Activated T-helper 1 cell treated with anti-CD3 and anti-CD28 coated beads, Interleukin-12 subunit alpha, Interleukin-12 subunit beta, Interleukin-2, Interleukin-4 antibody, amounts not matched to agents 30 ng/mL and 10 ng/mL and 1 ng/mL, durations not matched to agents 14 hours and 24 hours and 36 hours (primary cell): ENCODE measurements around the gene MOGAT3. TPM values are rescaled to one million over a fixed set of nuclear protein-coding genes. Genes with fewer than 3 reads are reported as not detected.

Experiments used
- DNase-seq: peaks from one replicate; pipeline ENCODE4 v3.0.0; 2021; ENCODE audit warnings: low spot score
- H3K27ac Mint-ChIP-seq: one replicate; pipeline ENCODE4 v1.8.0; 2021; ENCODE audit warnings: mild to moderate bottlenecking, mixed read lengths
- H3K27me3 Mint-ChIP-seq: one replicate; pipeline ENCODE4 v1.8.0; 2022; ENCODE audit warnings: mild to moderate bottlenecking, moderate library complexity, mixed read lengths; ENCODE audit not compliant: insufficient read depth
- H3K36me3 Mint-ChIP-seq: one replicate; pipeline ENCODE4 v1.8.0; 2021; ENCODE audit warnings: low read depth, mixed read lengths
- H3K4me1 Mint-ChIP-seq: one replicate; pipeline ENCODE4 v1.8.0; 2021; ENCODE audit warnings: low read depth, mixed read lengths
- H3K4me3 Mint-ChIP-seq: one replicate; pipeline ENCODE4 v1.8.0; 2021; ENCODE audit warnings: mild to moderate bottlenecking, moderate library complexity, mixed read lengths
- H3K9me3 Mint-ChIP-seq: one replicate; pipeline ENCODE4 v1.8.0; 2021; ENCODE audit warnings: mixed read lengths
- intact Hi-C: fragments of 100-400 bp; cut with micrococcal nuclease; formaldehyde crosslinking; loops from one replicate; pipeline ENCODE4 v1.15.1; 2024
- total RNA-seq: library from RNA; stranded (reverse); gene quantifications from 2 replicates; pipeline ENCODE4 v1.2.3, GENCODE V29; 2022

The MOGAT3 gene
- total RNA-seq, 1 donor from 2014 or later, result not detected

- H3K4me3 Mint-ChIP-seq, result peak within 1 kb of the TSS; percentile 85
- H3K36me3 Mint-ChIP-seq, result peaks cover 11% of the 10 kb centered on the region
- no peaks in the 10 kb centered on the region for H3K9me3 Mint-ChIP-seq
- H3K27ac Mint-ChIP-seq, result peak within 1 kb of the TSS; percentile 82
- intact Hi-C loops, result loop anchor here (1.0 to 2.0 kb wide), 3 partner anchors 9 to 277 kb away; partner anchors contain the start of genes AP1S1 and UFSP1
- H3K27me3 Mint-ChIP-seq, result peaks cover 61% of the 10 kb centered on the region
- H3K4me1 Mint-ChIP-seq, result peaks cover 52% of the 10 kb centered on the region
- peak; percentile 92 for DNase-seq
These were observed 35.5 kb downstream of the MOGAT3 start, which contains the start of gene VGF for GRCh38 chr7:101165075-101165957. Gene VGF, minus strand, starts transcription at chr7:101165569. Its CDS starts 726 bp downstream, at chr7:101164843.

GRCh38 chr7:101164071-101164840 lies 36.6 kb downstream of the MOGAT3 start:
- Mint-ChIP-seq H3K4me1 (peaks cover 44% of the 10 kb centered on the region), H3K27ac (peak overlapping the region; percentile 29), H3K27me3 (peaks cover 53% of the 10 kb centered on the region), H3K4me3 (peak overlapping the region; percentile 85), H3K36me3 (peaks cover 12% of the 10 kb centered on the region), H3K9me3 (no peaks in the 10 kb centered on the region)
- DNase-seq, result no peak
- intact Hi-C loops, result loop anchor here (2.0 kb wide), 1 partner anchor 275 kb away; the partner anchor contains the start of gene UFSP1

GRCh38 chr7:101163279-101164070 lies 37.4 kb downstream of the MOGAT3 start:
- peak; percentile 42 for DNase-seq
- intact Hi-C loops, result loop anchor here (2.0 kb wide), 1 partner anchor 275 kb away; the partner anchor contains the start of gene UFSP1
- Mint-ChIP-seq H3K9me3 (no peaks in the 10 kb centered on the region), H3K4me3 (peak overlapping the region; percentile 71), H3K27me3 (peaks cover 47% of the 10 kb centered on the region), H3K4me1 (peaks cover 37% of the 10 kb centered on the region), H3K36me3 (peaks cover 12% of the 10 kb centered on the region), H3K27ac (no peak overlapping the region)

- peaks cover 31% of the 10 kb centered on the region for H3K4me1 Mint-ChIP-seq
- no peak for DNase-seq
- peak overlapping the region; percentile 34 for H3K27ac Mint-ChIP-seq
- intact Hi-C loops, result no loop called here
- H3K27me3 Mint-ChIP-seq, result peaks cover 39% of the 10 kb centered on the region
- H3K4me3 Mint-ChIP-seq, result peak overlapping the region; percentile 68
- no peaks in the 10 kb centered on the region for H3K9me3 Mint-ChIP-seq
- H3K36me3 Mint-ChIP-seq, result peaks cover 16% of the 10 kb centered on the region
These were observed 38.1 kb downstream of the MOGAT3 start for GRCh38 chr7:101162551-101163278.

GRCh38 chr7:101161692-101162471 lies 39.0 kb downstream of the MOGAT3 start:
- Mint-ChIP-seq H3K4me1 (peaks cover 23% of the 10 kb centered on the region), H3K4me3 (peak overlapping the region; percentile 68), H3K9me3 (no peaks in the 10 kb centered on the region), H3K36me3 (peaks cover 16% of the 10 kb centered on the region), H3K27me3 (peaks cover 31% of the 10 kb centered on the region), H3K27ac (peak overlapping the region; percentile 34)
- no peak for DNase-seq
- intact Hi-C loops, result no loop called here

DNA sequence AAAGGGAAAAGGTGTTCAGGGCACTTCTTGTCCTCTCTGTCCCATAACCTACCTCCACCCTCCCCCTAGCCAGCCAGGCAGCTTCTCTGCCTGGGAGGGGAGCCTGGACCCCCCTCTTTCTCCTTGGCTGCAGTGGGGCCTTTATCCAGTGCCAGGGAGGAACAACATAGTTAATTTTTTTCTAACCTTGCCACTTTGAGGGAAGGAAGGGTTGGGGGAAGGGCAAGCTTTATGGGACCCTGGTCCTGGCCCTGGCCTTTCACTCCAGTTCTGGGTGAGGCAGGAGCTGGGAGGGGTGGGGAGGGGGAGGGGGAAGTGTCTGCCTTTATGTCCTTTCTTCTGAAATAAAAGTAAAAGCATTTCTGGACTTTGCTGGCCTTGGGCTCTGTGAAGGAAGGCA lies 39.9 kb downstream of the MOGAT3 start:
- DNase-seq, result no peak
- Mint-ChIP-seq H3K4me3 (no peak overlapping the region), H3K9me3 (no peaks in the 10 kb centered on the region), H3K36me3 (peaks cover 18% of the 10 kb centered on the region), H3K4me1 (peaks cover 14% of the 10 kb centered on the region), H3K27me3 (peaks cover 24% of the 10 kb centered on the region), H3K27ac (no peak overlapping the region)
- intact Hi-C loops, result no loop called here

- peaks cover 20% of the 10 kb centered on the region for H3K36me3 Mint-ChIP-seq
- intact Hi-C loops, result no loop called here
- H3K9me3 Mint-ChIP-seq, result no peaks in the 10 kb centered on the region
- no peak overlapping the region for H3K27ac Mint-ChIP-seq
- DNase-seq, result no peak
- peaks cover 13% of the 10 kb centered on the region for H3K4me1 Mint-ChIP-seq
- H3K4me3 Mint-ChIP-seq, result no peak overlapping the region
- H3K27me3 Mint-ChIP-seq, result peaks cover 15% of the 10 kb centered on the region
These were observed 40.9 kb downstream of the MOGAT3 start for GRCh38 chr7:101159696-101160674.

DNA sequence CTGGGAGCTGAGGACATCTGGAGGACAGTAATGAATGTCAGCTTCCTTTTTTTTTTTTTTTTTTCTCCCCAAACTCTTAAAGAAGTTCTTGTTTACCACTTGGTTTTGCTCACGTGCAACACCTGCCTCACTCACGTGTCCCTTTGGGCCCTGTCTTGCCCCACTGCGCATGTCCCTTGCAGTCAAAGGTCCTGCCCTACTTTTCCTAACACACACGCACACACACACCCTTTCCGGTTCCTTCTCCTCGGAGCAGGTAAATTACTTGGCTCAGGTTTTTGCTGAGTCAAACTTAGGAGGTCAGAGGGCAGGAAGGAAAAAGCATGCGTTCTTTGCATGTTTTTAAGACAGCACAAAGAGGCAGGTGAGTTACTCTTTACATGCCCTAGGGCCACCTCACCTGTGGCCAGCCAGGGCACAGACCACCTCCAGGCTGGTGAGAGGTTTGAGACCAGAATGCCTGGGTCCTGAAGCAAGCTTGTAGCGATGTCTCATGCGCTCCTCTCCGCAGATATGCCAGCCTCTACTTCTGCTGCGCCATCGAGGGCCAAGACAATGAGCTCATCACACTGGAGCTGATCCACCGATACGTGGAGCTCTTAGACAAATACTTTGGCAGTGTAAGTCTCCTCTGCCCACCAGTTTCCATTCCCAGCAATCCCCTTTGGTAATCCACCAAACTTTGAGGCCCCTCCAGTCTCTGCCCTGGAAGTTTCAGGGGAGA lies 43.8 kb downstream of the MOGAT3 start:
- H3K9me3 Mint-ChIP-seq, result no peaks in the 10 kb centered on the region
- H3K27me3 Mint-ChIP-seq, result peaks cover 11% of the 10 kb centered on the region
- H3K27ac Mint-ChIP-seq, result no peak overlapping the region
- peaks cover 20% of the 10 kb centered on the region for H3K36me3 Mint-ChIP-seq
- peaks cover 14% of the 10 kb centered on the region for H3K4me1 Mint-ChIP-seq
- intact Hi-C loops, result no loop called here
- peak overlapping the region; percentile 21 for H3K4me3 Mint-ChIP-seq
- DNase-seq, result no peak

GRCh38 chr7:101156277-101156676 lies 44.6 kb downstream of the MOGAT3 start:
- H3K27me3 Mint-ChIP-seq, result peaks cover 11% of the 10 kb centered on the region
- peaks cover 18% of the 10 kb centered on the region for H3K36me3 Mint-ChIP-seq
- H3K4me3 Mint-ChIP-seq, result no peak overlapping the region
- intact Hi-C loops, result no loop called here
- peaks cover 14% of the 10 kb centered on the region for H3K4me1 Mint-ChIP-seq
- H3K9me3 Mint-ChIP-seq, result no peaks in the 10 kb centered on the region
- no peak overlapping the region for H3K27ac Mint-ChIP-seq
- no peak for DNase-seq

GRCh38 chr7:101155303-101155702 lies 45.5 kb downstream of the MOGAT3 start:
- Mint-ChIP-seq H3K27ac (no peak overlapping the region), H3K4me1 (peaks cover 14% of the 10 kb centered on the region), H3K4me3 (peak overlapping the region; percentile 83), H3K36me3 (peaks cover 11% of the 10 kb centered on the region), H3K27me3 (peaks cover 11% of the 10 kb centered on the region), H3K9me3 (no peaks in the 10 kb centered on the region)
- no peak for DNase-seq
- intact Hi-C loops, result no loop called here
